A549 (cell line): Measurements from ENCODE around the gene GUCY1A2.

Experiments used
- BHLHE40 ChIP-seq: IDR thresholded peaks from 2 replicates; pipeline ENCODE4 v1.6.1; 2012; ENCODE audit warnings: low read depth, low read length, inconsistent platforms
- CEBPB ChIP-seq, 2 experiments: fragments of >200 bp in 1 of 2; sonication (Bioruptor Twin) in 1 of 2; formaldehyde crosslinking in 1 of 2; IDR thresholded peaks; 2 replicates each; pipeline ENCODE4 v1.6.1; 2012 to 2016
- CHD2 ChIP-seq: fragments of 150-350 bp; IDR thresholded peaks from 2 replicates; pipeline ENCODE4 v1.6.1; 2014; ENCODE audit warnings: low read length; ENCODE audit not compliant: partially characterized antibody
- POLR2A ChIP-seq: IDR thresholded peaks from 2 replicates; pipeline ENCODE4 v1.6.1; 2012; ENCODE audit warnings: mild to moderate bottlenecking, low read length
- RAD21 ChIP-seq, 2 experiments: fragments of >200 bp in 1 of 2; sonication (Bioruptor Twin) in 1 of 2; formaldehyde crosslinking in 1 of 2; IDR thresholded peaks in 1 of 2; conservative IDR thresholded peaks in 1 of 2; 2 replicates in 1 of 2; 3 replicates in 1 of 2; pipeline ENCODE4 v1.6.1; 2012 to 2018; ENCODE audit warnings: inconsistent platforms in 1 of 2
- REST ChIP-seq: fragments of 200-600 bp; sonication (generic); IDR thresholded peaks from 2 replicates; pipeline ENCODE4 v1.6.1; 2016; ENCODE audit warnings: antibody characterized with exemption, mild to moderate bottlenecking, moderate library complexity
- RNF2 ChIP-seq: fragments of 200-600 bp; sonication (generic); IDR thresholded peaks from 2 replicates; pipeline ENCODE4 v1.6.1; 2016; ENCODE audit warnings: low read depth, mild to moderate bottlenecking, antibody characterized with exemption, moderate library complexity, borderline replicate concordance
- TF ChIP-seq, protein P1 (sequence below): fragments of >200 bp; sonication (Bioruptor Twin); formaldehyde crosslinking; IDR thresholded peaks from 3 replicates; pipeline ENCODE4 v1.5.1; 2016
- TF ChIP-seq, protein P2 (sequence below): IDR thresholded peaks from 2 replicates; pipeline ENCODE4 v1.6.1; 2012
- TF ChIP-seq, protein P3 (sequence below): IDR thresholded peaks from 2 replicates; pipeline ENCODE4 v1.6.1; 2012; ENCODE audit warnings: low read depth, borderline replicate concordance

GRCh38 chr11:106763501-106763900 is 254.8 kb downstream of the GUCY1A2 start:
- TF ChIP-seq, protein P1, sequence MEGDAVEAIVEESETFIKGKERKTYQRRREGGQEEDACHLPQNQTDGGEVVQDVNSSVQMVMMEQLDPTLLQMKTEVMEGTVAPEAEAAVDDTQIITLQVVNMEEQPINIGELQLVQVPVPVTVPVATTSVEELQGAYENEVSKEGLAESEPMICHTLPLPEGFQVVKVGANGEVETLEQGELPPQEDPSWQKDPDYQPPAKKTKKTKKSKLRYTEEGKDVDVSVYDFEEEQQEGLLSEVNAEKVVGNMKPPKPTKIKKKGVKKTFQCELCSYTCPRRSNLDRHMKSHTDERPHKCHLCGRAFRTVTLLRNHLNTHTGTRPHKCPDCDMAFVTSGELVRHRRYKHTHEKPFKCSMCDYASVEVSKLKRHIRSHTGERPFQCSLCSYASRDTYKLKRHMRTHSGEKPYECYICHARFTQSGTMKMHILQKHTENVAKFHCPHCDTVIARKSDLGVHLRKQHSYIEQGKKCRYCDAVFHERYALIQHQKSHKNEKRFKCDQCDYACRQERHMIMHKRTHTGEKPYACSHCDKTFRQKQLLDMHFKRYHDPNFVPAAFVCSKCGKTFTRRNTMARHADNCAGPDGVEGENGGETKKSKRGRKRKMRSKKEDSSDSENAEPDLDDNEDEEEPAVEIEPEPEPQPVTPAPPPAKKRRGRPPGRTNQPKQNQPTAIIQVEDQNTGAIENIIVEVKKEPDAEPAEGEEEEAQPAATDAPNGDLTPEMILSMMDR, result no peak
- TF ChIP-seq RAD21 (conservative IDR thresholded peaks at IDR 0.05 in 1 of 2, IDR thresholded peaks at IDR 0.05 in 1 of 2) (no peak), CEBPB (IDR thresholded peaks at IDR 0.05) (no peak), RNF2 (no peak), POLR2A (no peak), BHLHE40 (no peak), CHD2 (no peak), REST (no peak)
- TF ChIP-seq, protein P2, sequence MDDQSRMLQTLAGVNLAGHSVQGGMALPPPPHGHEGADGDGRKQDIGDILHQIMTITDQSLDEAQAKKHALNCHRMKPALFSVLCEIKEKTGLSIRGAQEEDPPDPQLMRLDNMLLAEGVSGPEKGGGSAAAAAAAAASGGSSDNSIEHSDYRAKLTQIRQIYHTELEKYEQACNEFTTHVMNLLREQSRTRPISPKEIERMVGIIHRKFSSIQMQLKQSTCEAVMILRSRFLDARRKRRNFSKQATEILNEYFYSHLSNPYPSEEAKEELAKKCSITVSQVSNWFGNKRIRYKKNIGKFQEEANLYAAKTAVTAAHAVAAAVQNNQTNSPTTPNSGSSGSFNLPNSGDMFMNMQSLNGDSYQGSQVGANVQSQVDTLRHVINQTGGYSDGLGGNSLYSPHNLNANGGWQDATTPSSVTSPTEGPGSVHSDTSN, result no peak
- TF ChIP-seq, protein P3, sequence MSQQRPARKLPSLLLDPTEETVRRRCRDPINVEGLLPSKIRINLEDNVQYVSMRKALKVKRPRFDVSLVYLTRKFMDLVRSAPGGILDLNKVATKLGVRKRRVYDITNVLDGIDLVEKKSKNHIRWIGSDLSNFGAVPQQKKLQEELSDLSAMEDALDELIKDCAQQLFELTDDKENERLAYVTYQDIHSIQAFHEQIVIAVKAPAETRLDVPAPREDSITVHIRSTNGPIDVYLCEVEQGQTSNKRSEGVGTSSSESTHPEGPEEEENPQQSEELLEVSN, result no peak
